Measurements from ENCODE around the gene OTOP2.
"Not testable (repeated sequence)": the region's sequence is repeated elsewhere in the genome, so short reads cannot be mapped to it uniquely, and the experiment has no call there.

OTOP2 gene

DNA sequence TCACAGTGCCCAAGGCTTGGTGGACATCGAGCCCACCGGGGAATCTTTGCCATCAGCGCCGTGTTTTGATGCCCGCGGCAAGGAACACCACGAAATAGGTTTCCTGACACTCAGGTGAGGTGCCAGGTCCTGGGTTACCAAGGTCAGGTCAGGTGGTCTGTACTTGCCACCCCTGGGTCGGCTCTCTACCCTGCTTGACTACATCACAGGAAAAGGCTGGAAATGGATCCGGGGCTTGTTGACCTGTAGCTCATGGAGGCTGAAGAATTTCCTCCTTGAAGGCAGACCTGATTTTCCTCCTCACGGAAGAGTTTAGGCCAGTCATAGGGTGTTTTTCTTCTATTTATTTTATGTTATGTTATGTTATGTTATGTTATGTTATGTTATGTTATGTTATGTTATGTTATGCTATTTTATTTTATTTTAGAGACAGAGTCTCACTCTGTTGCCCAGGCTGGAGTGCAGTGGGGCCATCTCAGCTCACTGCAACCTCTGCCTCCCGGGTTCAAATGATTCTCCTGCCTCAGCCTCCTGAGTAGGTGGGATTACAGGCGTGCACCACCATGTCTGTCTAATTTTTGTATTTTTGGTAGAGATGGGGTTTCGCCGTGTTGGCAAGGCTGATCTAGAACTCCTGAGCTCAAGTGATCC lies 58.7 kb downstream of the OTOP2 start:
- Mint-ChIP-seq H3K4me1 (peaks cover 24% of the 10 kb centered on the region), H3K4me3 (peak overlapping the region; percentile 90)
- not testable (repeated sequence) for H3K27ac Mint-ChIP-seq, H3K36me3 Mint-ChIP-seq, H3K9me3 Mint-ChIP-seq, H3K27me3 Mint-ChIP-seq
